Neural progenitor cell (in vitro differentiated cells): ENCODE results near the gene TUBB4B. TPM values are rescaled to one million over a fixed set of nuclear protein-coding genes. Genes with fewer than 3 reads are reported as not detected.

ENCODE experiments used
- DNase-seq: peaks from one replicate; pipeline ENCODE4 v3.0.0-alpha.2; 2016; ENCODE audit warnings: low spot score
- H2AFZ ChIP-seq: fragments of 200-600 bp; sonication (generic); replicated peaks from 2 replicates; pipeline ENCODE4 v1.6.1; 2016; ENCODE audit warnings: antibody characterized with exemption
- H3F3A ChIP-seq: fragments of 200-600 bp; sonication (generic); 2 replicates; pipeline ENCODE4 v1.6.1; 2016; ENCODE audit warnings: antibody characterized with exemption, low read depth
- H3K27ac ChIP-seq: fragments of 200-600 bp; sonication (generic); 2 replicates; pipeline ENCODE4 v1.5.1; 2016; ENCODE audit warnings: mild to moderate bottlenecking
- H3K27me3 ChIP-seq: fragments of 200-600 bp; sonication (generic); 2 replicates; pipeline ENCODE4 v1.6.1; 2016; ENCODE audit warnings: mild to moderate bottlenecking, moderate library complexity
- H3K36me3 ChIP-seq: fragments of 200-600 bp; sonication (generic); 2 replicates; pipeline ENCODE4 v1.5.1; 2016
- H3K4me1 ChIP-seq: fragments of 200-600 bp; sonication (generic); 2 replicates; pipeline ENCODE4 v1.6.1; 2016; ENCODE audit warnings: mixed run types
- H3K4me2 ChIP-seq: fragments of 200-600 bp; sonication (generic); 2 replicates; pipeline ENCODE4 v1.6.1; 2016
- H3K4me3 ChIP-seq: fragments of 200-600 bp; sonication (generic); 2 replicates; pipeline ENCODE4 v1.5.1; 2016
- H3K79me2 ChIP-seq: fragments of 200-600 bp; sonication (generic); 2 replicates; pipeline ENCODE4 v1.6.1; 2016; ENCODE audit warnings: low read depth
- H3K9ac ChIP-seq: fragments of 200-600 bp; sonication (generic); 2 replicates; pipeline ENCODE4 v1.6.1; 2016
- H3K9me3 ChIP-seq: fragments of 200-600 bp; sonication (generic); 2 replicates; pipeline ENCODE4 v1.5.1; 2016; ENCODE audit warnings: low read depth
- H4K20me1 ChIP-seq: fragments of 200-600 bp; sonication (generic); 2 replicates; pipeline ENCODE4 v1.6.1; 2016; ENCODE audit warnings: low read depth
- H3K27ac Mint-ChIP-seq: 3 replicates; pipeline ENCODE4 v1.8.0; 2021; ENCODE audit warnings: mixed read lengths
- H3K27me3 Mint-ChIP-seq: 2 replicates; pipeline ENCODE4 v1.8.0; 2022; ENCODE audit warnings: low read depth, mild to moderate bottlenecking, inconsistent platforms, moderate library complexity, mixed read lengths; ENCODE audit not compliant: insufficient read depth
- H3K36me3 Mint-ChIP-seq: 3 replicates; pipeline ENCODE4 v1.8.0; 2021; ENCODE audit warnings: mixed read lengths
- H3K4me1 Mint-ChIP-seq: 3 replicates; pipeline ENCODE4 v1.8.0; 2021; ENCODE audit warnings: mixed read lengths
- H3K4me3 Mint-ChIP-seq: 3 replicates; pipeline ENCODE4 v1.8.0; 2021; ENCODE audit warnings: mild to moderate bottlenecking, moderate library complexity, mixed read lengths
- H3K9me3 Mint-ChIP-seq: 3 replicates; pipeline ENCODE4 v1.8.0; 2020; ENCODE audit warnings: mixed read lengths
- CTCF ChIP-seq: fragments of 200-600 bp; sonication (generic); IDR thresholded peaks from 2 replicates; pipeline ENCODE4 v1.5.1; 2017; ENCODE audit warnings: antibody characterized with exemption, mild to moderate bottlenecking
- EZH2 ChIP-seq: fragments of 200-600 bp; sonication (generic); IDR thresholded peaks from 2 replicates; pipeline ENCODE4 v1.6.1; 2017; ENCODE audit warnings: antibody characterized with exemption, mild to moderate bottlenecking, moderate library complexity
- EZH2phosphoT487 ChIP-seq: fragments of 200-600 bp; sonication (generic); IDR thresholded peaks from 2 replicates; pipeline ENCODE4 v1.6.1; 2017; ENCODE audit warnings: antibody characterized with exemption
- total RNA-seq: library from RNA; depleted of rRNA; stranded (reverse); fragments of >200 nt; gene quantifications from 2 replicates; pipeline ENCODE4 v1.2.3, GENCODE V29; 2015; ENCODE audit warnings: low replicate concordance

TUBB4B gene
- total RNA-seq, 1 donor from 2014 or later, result 183 TPM

- H3F3A ChIP-seq, result peaks cover 10% of the 10 kb centered on the region
- no peak overlapping the region for H3K4me3 ChIP-seq
- H3K9me3 Mint-ChIP-seq, result no peaks in the 10 kb centered on the region
- peaks cover 20% of the 10 kb centered on the region for H3K79me2 ChIP-seq
- H3K36me3 Mint-ChIP-seq, result peaks cover 2% of the 10 kb centered on the region
- TF ChIP-seq EZH2phosphoT487 (no peak), EZH2 (no peak), CTCF (no peak)
- H3K9me3 ChIP-seq, result no peaks in the 10 kb centered on the region
- H3K36me3 ChIP-seq, result no peaks in the 10 kb centered on the region
- peak overlapping the region; percentile 66 for H3K27ac Mint-ChIP-seq
- no peak overlapping the region for H3K27ac ChIP-seq
- no peak overlapping the region for H2AFZ ChIP-seq
- peaks cover 31% of the 10 kb centered on the region for H3K4me1 ChIP-seq
- H3K4me1 Mint-ChIP-seq, result peaks cover 28% of the 10 kb centered on the region
- H4K20me1 ChIP-seq, result peaks cover 19% of the 10 kb centered on the region
- no peak overlapping the region for H3K9ac ChIP-seq
- DNase-seq, result peak; percentile 43
- peaks cover 6% of the 10 kb centered on the region for H3K27me3 ChIP-seq
- peak overlapping the region; percentile 49 for H3K4me2 ChIP-seq
- H3K27me3 Mint-ChIP-seq, result peaks cover 7% of the 10 kb centered on the region
- peak overlapping the region; percentile 95 for H3K4me3 Mint-ChIP-seq
Observed at GRCh38 chr9:137252555-137253506, 11.7 kb downstream of the TUBB4B start.

- Histone ChIP-seq H4K20me1 (peaks cover 19% of the 10 kb centered on the region), H2AFZ (peak overlapping the region; percentile 53), H3K9me3 (no peaks in the 10 kb centered on the region), H3K4me3 (peak overlapping the region; percentile 99), H3K36me3 (no peaks in the 10 kb centered on the region), H3K79me2 (peaks cover 20% of the 10 kb centered on the region), H3K27me3 (peaks cover 6% of the 10 kb centered on the region), H3K27ac (no peak overlapping the region), H3K9ac (no peak overlapping the region), H3K4me2 (peak overlapping the region; percentile 100), H3K4me1 (peaks cover 31% of the 10 kb centered on the region), H3F3A (peaks cover 10% of the 10 kb centered on the region)
- TF ChIP-seq CTCF (no peak), EZH2 (no peak), EZH2phosphoT487 (no peak)
- peaks cover 5% of the 10 kb centered on the region for H3K36me3 Mint-ChIP-seq
- no peaks in the 10 kb centered on the region for H3K9me3 Mint-ChIP-seq
- peaks cover 7% of the 10 kb centered on the region for H3K27me3 Mint-ChIP-seq
- peak; percentile 65 for DNase-seq
- H3K27ac Mint-ChIP-seq, result peak overlapping the region; percentile 99
- peaks cover 28% of the 10 kb centered on the region for H3K4me1 Mint-ChIP-seq
- H3K4me3 Mint-ChIP-seq, result peak overlapping the region; percentile 95
Observed at GRCh38 chr9:137253717-137254623, 12.9 kb downstream of the TUBB4B start.

- H3K9ac ChIP-seq, result peak within 1 kb of the TSS; percentile 94
- Mint-ChIP-seq H3K9me3 (no peaks in the 10 kb centered on the region), H3K4me1 (peaks cover 27% of the 10 kb centered on the region), H3K4me3 (peak within 1 kb of the TSS; percentile 95), H3K27me3 (peaks cover 9% of the 10 kb centered on the region), H3K36me3 (peaks cover 9% of the 10 kb centered on the region), H3K27ac (peak within 1 kb of the TSS; percentile 99)
- H3K27ac ChIP-seq, result peak within 1 kb of the TSS; percentile 9
- H3K27me3 ChIP-seq, result peaks cover 6% of the 10 kb centered on the region
- peak; percentile 23 for TF ChIP-seq CTCF
- no peak for TF ChIP-seq EZH2
- H3F3A ChIP-seq, result peaks cover 10% of the 10 kb centered on the region
- peak within 1 kb of the TSS; percentile 100 for H3K4me2 ChIP-seq
- H3K9me3 ChIP-seq, result no peaks in the 10 kb centered on the region
- DNase-seq, result peak; percentile 94
- H3K79me2 ChIP-seq, result peaks cover 20% of the 10 kb centered on the region
- peak within 1 kb of the TSS; percentile 99 for H3K4me3 ChIP-seq
- no peaks in the 10 kb centered on the region for H3K36me3 ChIP-seq
- H3K4me1 ChIP-seq, result peaks cover 31% of the 10 kb centered on the region
- H2AFZ ChIP-seq, result peak within 1 kb of the TSS; percentile 83
- H4K20me1 ChIP-seq, result peaks cover 19% of the 10 kb centered on the region
Observed at GRCh38 chr9:137254624-137255447, 13.7 kb downstream of the TUBB4B start, which contains the start of gene NELFB. Gene NELFB (plus strand): TSS chr9:137255327.
